ENCODE measurements around the gene ABCF1. TPM values are rescaled to one million over a fixed set of nuclear protein-coding genes. Genes with fewer than 3 reads are reported as not detected.
A peak's percentile ranks its signal among the peaks of the same experiment; 100 is the strongest.

Gene ABCF1
- total and polyA plus RNA-seq, 9 of the 15 experiments (the other 6 are each of a cell fraction or from before 2014, with no cell fraction given): 41.6 to 193 (median 102) TPM

- Histone ChIP-seq H3K36me3 (ENCODE audit: control insufficient read depth, insufficient read depth, low read length) (peaks cover 67% of the 10 kb centered on the region), H3K9ac (ENCODE audit: insufficient read depth in 1 of 2, low read depth in 2 of 2, low read length in 2 of 2) (peak overlapping the region; percentile 79 to 99; a peak in 3 of 4 replicates), H3K4me3 (peak overlapping the region; percentile 68), H3K4me2 (ENCODE audit: insufficient read depth, low read length) (peak overlapping the region; percentile 99), H3K27me3 (ENCODE audit: control insufficient read depth in 2 of 2, insufficient read depth in 2 of 2, low read length in 2 of 2) (no peaks in the 10 kb centered on the region), H4K20me1 (replicated peaks; ENCODE audit: control insufficient read depth, insufficient read depth, low read length) (peaks cover 8% of the 10 kb centered on the region; the same call in 1 of the 2 replicates), H2AFZ (ENCODE audit: low read depth, low read length) (no peak overlapping the region), H3K27ac (ENCODE audit: extremely low read depth, low read depth, low read length) (peak overlapping the region; percentile 95), H3K4me1 (replicated peaks in 1 of 2; ENCODE audit: control insufficient read depth in 2 of 2, insufficient read depth in 2 of 2, low read length in 2 of 2) (peaks cover 4 to 26% of the 10 kb centered on the region in 2 experiments; a peak in 4 of 5 replicates), H3K79me2 (ENCODE audit: control insufficient read depth, insufficient read depth, low read length) (peaks cover 85% of the 10 kb centered on the region), H3K9me1 (ENCODE audit: control insufficient read depth, insufficient read depth, low read length) (no peaks in the 10 kb centered on the region), H3K9me3 (replicated peaks; ENCODE audit: control insufficient read depth, insufficient read depth, low read depth, low read length) (no peaks in the 10 kb centered on the region)
- no TSS peak for BruUV-seq (replicated peaks)
- DNase-seq (ENCODE audit: extremely low read depth in 1 of 4, low spot score in 3 of 4): peak in 1 of 4 experiments; percentile 55
- in situ Hi-C loops (cut with MboI): no loop called here
- ChIA-PET POLR2A (interaction anchor here (0.6 to 4.8 kb wide), 83 partner anchors 9 to 858 kb away, joined by 3 to 310 read pairs (median 5); partner anchors contain the start of genes ABCF1, ATAT1, C6orf136 and DHX16), CTCF (ENCODE audit: low intra/inter-chr PET ratio) (no interaction called here)
- FAIRE-seq: no peak
- peak; percentile 1 for ATAC-seq
- 26% methylated on average over 8 of the region's 8 CpGs for WGBS (ENCODE audit: insufficient coverage, low coverage, missing lambda C conversion rate)
- intact Hi-C loops (cut with micrococcal nuclease): loop anchor here (2.0 kb wide), 1 partner anchor 59 kb away; the partner anchor contains the start of gene DHX16
- TF ChIP-seq CHD1 (IDR thresholded peaks at IDR 0.05; ENCODE audit: low read length): no peak
- TF ChIP-seq PURB (CRISPR knock-in tag; IDR thresholded peaks at IDR 0.05; ENCODE audit: low read depth): no peak
- peak; percentile 68 for TF ChIP-seq E2F8 (IDR thresholded peaks at IDR 0.05; ENCODE audit: low read depth, partially characterized antibody)
- peak; percentile 31; the same call in 1 of the 2 replicates for TF ChIP-seq LEF1 (IDR thresholded peaks at IDR 0.05)
- TF ChIP-seq NCOR1 (IDR thresholded peaks at IDR 0.05): no peak
- TF ChIP-seq, protein P1, sequence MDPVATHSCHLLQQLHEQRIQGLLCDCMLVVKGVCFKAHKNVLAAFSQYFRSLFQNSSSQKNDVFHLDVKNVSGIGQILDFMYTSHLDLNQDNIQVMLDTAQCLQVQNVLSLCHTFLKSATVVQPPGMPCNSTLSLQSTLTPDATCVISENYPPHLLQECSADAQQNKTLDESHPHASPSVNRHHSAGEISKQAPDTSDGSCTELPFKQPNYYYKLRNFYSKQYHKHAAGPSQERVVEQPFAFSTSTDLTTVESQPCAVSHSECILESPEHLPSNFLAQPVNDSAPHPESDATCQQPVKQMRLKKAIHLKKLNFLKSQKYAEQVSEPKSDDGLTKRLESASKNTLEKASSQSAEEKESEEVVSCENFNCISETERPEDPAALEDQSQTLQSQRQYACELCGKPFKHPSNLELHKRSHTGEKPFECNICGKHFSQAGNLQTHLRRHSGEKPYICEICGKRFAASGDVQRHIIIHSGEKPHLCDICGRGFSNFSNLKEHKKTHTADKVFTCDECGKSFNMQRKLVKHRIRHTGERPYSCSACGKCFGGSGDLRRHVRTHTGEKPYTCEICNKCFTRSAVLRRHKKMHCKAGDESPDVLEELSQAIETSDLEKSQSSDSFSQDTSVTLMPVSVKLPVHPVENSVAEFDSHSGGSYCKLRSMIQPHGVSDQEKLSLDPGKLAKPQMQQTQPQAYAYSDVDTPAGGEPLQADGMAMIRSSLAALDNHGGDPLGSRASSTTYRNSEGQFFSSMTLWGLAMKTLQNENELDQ (CRISPR knock-in tag; IDR thresholded peaks at IDR 0.05; ENCODE audit: borderline replicate concordance): peak; percentile 66; the same call in 1 of the 2 replicates
- no peak for TF ChIP-seq YBX1 (IDR thresholded peaks at IDR 0.05)
- no peak for TF ChIP-seq SIX5 (IDR thresholded peaks at IDR 0.05; ENCODE audit: borderline replicate concordance in 1 of 2, insufficient read depth in 1 of 2, low read depth in 1 of 2, low read length in 2 of 2)
- no peak for TF ChIP-seq ZNF583 (CRISPR knock-in tag; IDR thresholded peaks at IDR 0.05)
- TF ChIP-seq TCF7L2 (IDR thresholded peaks at IDR 0.05; ENCODE audit: low read depth, low read length): no peak
- no peak for TF ChIP-seq ZNF217 (CRISPR knock-in tag; IDR thresholded peaks at IDR 0.05)
- TF ChIP-seq MTF1 (CRISPR knock-in tag; IDR thresholded peaks at IDR 0.05; ENCODE audit: borderline replicate concordance): no peak
- TF ChIP-seq YY1 (IDR thresholded peaks at IDR 0.05; ENCODE audit: borderline replicate concordance in 1 of 3, control insufficient read depth in 1 of 3, extremely low read depth in 1 of 3, insufficient read depth in 3 of 3, insufficient read length in 1 of 3, insufficient replicate concordance in 2 of 3, low read depth in 1 of 3, low read length in 2 of 3): no peak
- TF ChIP-seq EWSR1 (IDR thresholded peaks at IDR 0.05; ENCODE audit: borderline replicate concordance, low read depth, partially characterized antibody): peak; percentile 54
- TF ChIP-seq MXI1 (IDR thresholded peaks at IDR 0.05; ENCODE audit: low read depth, low read length): no peak
- no peak for TF ChIP-seq ARID1B (IDR thresholded peaks at IDR 0.05)
These were observed 43.0 kb downstream of the ABCF1 start for GRCh38 chr6:30614044-30614842.

All from K562 (cell line).